Tibial nerve (tissue), 4 donors: ENCODE data around the gene APPL1. TPM values are rescaled to one million over a fixed set of nuclear protein-coding genes. Genes with fewer than 3 reads are reported as not detected.

ENCODE experiments used
- DNase-seq, 2 donors: peaks; one replicate each; pipeline ENCODE4 v3.0.0-alpha.2; 2019; ENCODE audit warnings: low spot score in 2 of 2
- H3K27ac ChIP-seq, 4 donors: fragments of 200-600 bp; sonication (generic) in 3 of 4; one replicate each; pipeline ENCODE4 v1.5.1; 2017 to 2019; ENCODE audit warnings: mild to moderate bottlenecking in 1 of 4
- H3K27me3 ChIP-seq, 2 donors: fragments of 200-600 bp; sonication (generic) in 1 of 2; one replicate each; pipeline versions ENCODE4 v1.5.1 to v1.6.0; 2017 to 2019
- H3K36me3 ChIP-seq, 3 donors: fragments of 200-600 bp; sonication (generic); one replicate each; pipeline ENCODE4 v1.5.1; 2018 to 2019
- H3K4me1 ChIP-seq, 4 donors: fragments of 200-600 bp; sonication (generic) in 3 of 4; one replicate each; pipeline ENCODE4 v1.5.1; 2017 to 2019
- H3K4me3 ChIP-seq, 4 donors: fragments of 200-600 bp; sonication (generic) in 3 of 4; one replicate each; pipeline ENCODE4 v1.5.1; 2017 to 2019; ENCODE audit warnings: mild to moderate bottlenecking in 1 of 4, moderate library complexity in 1 of 4
- H3K9me3 ChIP-seq, 4 donors: fragments of 200-600 bp; sonication (generic) in 3 of 4; one replicate each; pipeline ENCODE4 v1.5.1; 2017 to 2019
- CTCF ChIP-seq, 5 experiments: fragments of 200-600 bp in 3 of 5; fragments of 450-650 bp in 2 of 5; sonication (generic) in 3 of 5; IDR thresholded peaks; one replicate each; pipeline ENCODE4 v1.5.1; 2016 to 2019; ENCODE audit warnings: antibody characterized with exemption in 5 of 5, mild to moderate bottlenecking in 3 of 5, moderate library complexity in 2 of 5
- EP300 ChIP-seq, 2 donors: sonication (generic); formaldehyde crosslinking; IDR thresholded peaks; one replicate each; pipeline ENCODE4 v1.6.1; 2017; ENCODE audit warnings: antibody characterized with exemption in 2 of 2, mild to moderate bottlenecking in 1 of 2
- POLR2A ChIP-seq, 2 donors: fragments of 450-650 bp; IDR thresholded peaks; one replicate each; pipeline ENCODE4 v1.6.1; 2017; ENCODE audit warnings: antibody characterized with exemption in 2 of 2, mild to moderate bottlenecking in 2 of 2, moderate library complexity in 2 of 2
- WGBS, 2 donors: methylation state at CpG; one replicate each; pipeline ENCODE4 v1.1.5; 2018; 5-methylcytosine and 5-hydroxymethylcytosine counted together
- total RNA-seq, 4 donors: library from RNA; depleted of rRNA; stranded (reverse); fragments of >200 nt; gene quantifications; one replicate each; pipeline ENCODE4 v1.1.0, GENCODE V29; 2016

The APPL1 gene
- total RNA-seq, 4 donors from 2014 or later, result 32.8 to 37.2 (median 33.0) TPM

- H3K4me1 ChIP-seq, result peaks cover 0 to 28% (median 14%) of the 10 kb centered on the region in 4 donors
- no peaks in the 10 kb centered on the region for H3K9me3 ChIP-seq
- peak overlapping the region; percentile 75 to 94 (median 91) for H3K27ac ChIP-seq
- H3K27me3 ChIP-seq, result no peaks in the 10 kb centered on the region
- WGBS, 2 donors, result 0 to 1% methylated on average over 62 to 64 of the region's 70 CpGs
- no peaks in the 10 kb centered on the region for H3K36me3 ChIP-seq
- peak overlapping the region; percentile 76 to 91 (median 82) for H3K4me3 ChIP-seq
- DNase-seq, result peak in 1 of 2 donors; percentile 16
- TF ChIP-seq EP300 (IDR thresholded peaks at IDR 0.05), result peak in 1 of 2 donors; percentile 74
- peak in 1 of 2 donors; percentile 20 for TF ChIP-seq POLR2A (IDR thresholded peaks at IDR 0.05)
- TF ChIP-seq CTCF (IDR thresholded peaks at IDR 0.05), result no peak
Observed at GRCh38 chr3:57227930-57228751, 612 bp downstream of the APPL1 start.

GRCh38 chr3:57230006-57230405, 2.5 kb downstream of the APPL1 start:
- H3K27ac ChIP-seq, result peak overlapping the region in 1 of 4 donors; percentile 53
- WGBS, 2 donors, result 72 to 79% methylated on average over 2 of the region's 2 CpGs
- H3K27me3 ChIP-seq, result no peaks in the 10 kb centered on the region
- peaks cover 0 to 30% (median 14%) of the 10 kb centered on the region in 4 donors for H3K4me1 ChIP-seq
- H3K4me3 ChIP-seq, result no peak overlapping the region
- H3K36me3 ChIP-seq, result no peaks in the 10 kb centered on the region
- no peak for TF ChIP-seq CTCF (IDR thresholded peaks at IDR 0.05)
- no peak for TF ChIP-seq POLR2A (IDR thresholded peaks at IDR 0.05)
- no peak for TF ChIP-seq EP300 (IDR thresholded peaks at IDR 0.05)
- no peak for DNase-seq
- H3K9me3 ChIP-seq, result no peaks in the 10 kb centered on the region

- peaks cover 0 to 26% (median 0%) of the 10 kb centered on the region in 3 donors for H3K36me3 ChIP-seq
- H3K27me3 ChIP-seq, result no peaks in the 10 kb centered on the region
- H3K4me1 ChIP-seq, result peaks cover 0 to 25% (median 14%) of the 10 kb centered on the region in 4 donors
- no peaks in the 10 kb centered on the region for H3K9me3 ChIP-seq
- WGBS, 2 donors, result 81 to 93% methylated on average over 2 of the region's 2 CpGs
- no peak overlapping the region for H3K27ac ChIP-seq
- H3K4me3 ChIP-seq, result no peak overlapping the region
- TF ChIP-seq POLR2A (IDR thresholded peaks at IDR 0.05) (no peak), EP300 (IDR thresholded peaks at IDR 0.05) (no peak), CTCF (IDR thresholded peaks at IDR 0.05) (no peak)
- no peak for DNase-seq
Observed at GRCh38 chr3:57233799-57234198, 6.3 kb downstream of the APPL1 start.

GRCh38 chr3:57234613-57235575, 7.4 kb downstream of the APPL1 start:
- H3K27me3 ChIP-seq, result no peaks in the 10 kb centered on the region

More at GRCh38 chr3:57234613-57235575, 7.4 kb downstream of the APPL1 start:
- TF ChIP-seq EP300 (IDR thresholded peaks at IDR 0.05) (no peak), POLR2A (IDR thresholded peaks at IDR 0.05) (no peak), CTCF (IDR thresholded peaks at IDR 0.05) (no peak)
- no peak overlapping the region for H3K27ac ChIP-seq
- peaks cover 0 to 37% (median 0%) of the 10 kb centered on the region in 3 donors for H3K36me3 ChIP-seq
- no peak overlapping the region for H3K4me3 ChIP-seq
- peaks cover 0 to 14% (median 4%) of the 10 kb centered on the region in 4 donors for H3K4me1 ChIP-seq
- no peaks in the 10 kb centered on the region for H3K9me3 ChIP-seq
- 88 to 90% methylated on average over 13 of the region's 13 CpGs for WGBS, 2 donors
- no peak for DNase-seq
